HEK293 (cell line): ENCODE measurements around the gene BICRA.

Source experiments
- CTCF ChIP-seq: fragments of 450-650 bp; formaldehyde crosslinking; IDR thresholded peaks from 2 replicates; pipeline ENCODE4 v1.5.1; 2016; ENCODE audit warnings: missing biosample characterization, missing genetic modification characterization
- ZBTB8A ChIP-seq: fragments of 450-650 bp; formaldehyde crosslinking; IDR thresholded peaks from 2 replicates; pipeline ENCODE4 v1.5.1; 2016; ENCODE audit warnings: missing biosample characterization, missing genetic modification characterization
- ZNF169 ChIP-seq: fragments of 450-650 bp; formaldehyde crosslinking; IDR thresholded peaks from 2 replicates; pipeline ENCODE4 v1.5.1; 2016; ENCODE audit warnings: missing biosample characterization, missing genetic modification characterization
- ZNF48 ChIP-seq: fragments of 450-650 bp; formaldehyde crosslinking; IDR thresholded peaks from 2 replicates; pipeline ENCODE4 v1.5.1; 2016; ENCODE audit warnings: missing biosample characterization, missing genetic modification characterization
- ZNF623 ChIP-seq: fragments of 450-650 bp; formaldehyde crosslinking; IDR thresholded peaks from 2 replicates; pipeline ENCODE4 v1.5.1; 2016; ENCODE audit warnings: missing biosample characterization, missing genetic modification characterization
- ZNF768 ChIP-seq: fragments of 450-650 bp; formaldehyde crosslinking; IDR thresholded peaks from 2 replicates; pipeline ENCODE4 v1.5.1; 2018; ENCODE audit warnings: missing biosample characterization, mild to moderate bottlenecking, missing genetic modification characterization
- ZSCAN18 ChIP-seq: fragments of 450-650 bp; formaldehyde crosslinking; IDR thresholded peaks from 2 replicates; pipeline ENCODE4 v1.5.1; 2016; ENCODE audit warnings: missing biosample characterization, missing genetic modification characterization

GRCh38 chr19:47729468-47729798 is 120.5 kb downstream of the BICRA start:
- no peak for TF ChIP-seq ZNF623 (tag by site-specific recombination)
- no peak for TF ChIP-seq ZSCAN18
- no peak for TF ChIP-seq CTCF (tag by site-specific recombination)
- TF ChIP-seq ZNF169 (tag by site-specific recombination) = no peak
- TF ChIP-seq ZNF768 (tag by site-specific recombination) = no peak
- TF ChIP-seq ZNF48 (tag by site-specific recombination) = no peak
- no peak for TF ChIP-seq ZBTB8A
